GM12801 (cell line): ENCODE results near the gene FILIP1L.

ENCODE experiments used
- TF ChIP-seq, protein P1 (sequence below): IDR thresholded peaks from one replicate; pipeline ENCODE4 v1.5.1; 2011; ENCODE audit warnings: control low read depth; ENCODE audit not compliant: insufficient read length; ENCODE audit errors: extremely low read depth

Gene FILIP1L

GRCh38 chr3:100155128-100155527 is 40.8 kb upstream of the FILIP1L start:
- TF ChIP-seq, protein P1, sequence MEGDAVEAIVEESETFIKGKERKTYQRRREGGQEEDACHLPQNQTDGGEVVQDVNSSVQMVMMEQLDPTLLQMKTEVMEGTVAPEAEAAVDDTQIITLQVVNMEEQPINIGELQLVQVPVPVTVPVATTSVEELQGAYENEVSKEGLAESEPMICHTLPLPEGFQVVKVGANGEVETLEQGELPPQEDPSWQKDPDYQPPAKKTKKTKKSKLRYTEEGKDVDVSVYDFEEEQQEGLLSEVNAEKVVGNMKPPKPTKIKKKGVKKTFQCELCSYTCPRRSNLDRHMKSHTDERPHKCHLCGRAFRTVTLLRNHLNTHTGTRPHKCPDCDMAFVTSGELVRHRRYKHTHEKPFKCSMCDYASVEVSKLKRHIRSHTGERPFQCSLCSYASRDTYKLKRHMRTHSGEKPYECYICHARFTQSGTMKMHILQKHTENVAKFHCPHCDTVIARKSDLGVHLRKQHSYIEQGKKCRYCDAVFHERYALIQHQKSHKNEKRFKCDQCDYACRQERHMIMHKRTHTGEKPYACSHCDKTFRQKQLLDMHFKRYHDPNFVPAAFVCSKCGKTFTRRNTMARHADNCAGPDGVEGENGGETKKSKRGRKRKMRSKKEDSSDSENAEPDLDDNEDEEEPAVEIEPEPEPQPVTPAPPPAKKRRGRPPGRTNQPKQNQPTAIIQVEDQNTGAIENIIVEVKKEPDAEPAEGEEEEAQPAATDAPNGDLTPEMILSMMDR: no peak

GRCh38 chr3:100154171-100154570 is 39.9 kb upstream of the FILIP1L start:
- TF ChIP-seq, protein P1: no peak

DNA sequence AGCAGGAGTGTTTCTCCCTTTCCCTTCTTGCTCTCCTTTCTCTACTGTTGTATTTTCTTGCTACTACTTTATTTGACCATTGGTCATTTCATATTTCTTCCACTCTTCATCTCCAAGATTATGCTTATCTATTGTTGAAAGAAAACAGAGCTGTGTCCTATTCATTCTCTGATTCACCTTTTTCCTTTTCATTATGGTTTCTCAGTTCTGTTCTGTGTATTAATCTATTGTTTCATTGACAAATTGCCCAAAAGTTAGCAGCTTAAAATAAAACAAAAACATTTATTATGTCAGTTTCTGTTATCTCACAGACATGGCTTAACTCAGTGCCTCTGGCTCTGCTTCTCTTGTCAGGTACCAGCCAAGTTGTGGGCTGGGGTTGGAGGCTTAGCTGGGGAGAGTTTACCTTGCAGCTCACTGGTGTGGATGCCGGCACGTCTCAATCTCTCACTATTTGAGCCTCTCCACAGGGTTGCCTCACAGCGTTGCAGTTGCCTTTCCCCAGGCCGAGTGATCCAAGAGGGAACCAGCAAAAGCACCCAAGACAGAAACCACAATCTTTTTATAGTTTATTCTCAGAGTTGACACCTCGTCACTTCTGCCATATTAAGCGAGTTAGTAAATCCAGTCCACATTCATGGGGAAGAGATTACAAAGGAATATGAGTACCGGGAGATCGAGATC is 36.9 kb upstream of the FILIP1L start:
- TF ChIP-seq, protein P1: no peak

- TF ChIP-seq, protein P1: no peak
Observed at GRCh38 chr3:100150473-100150872, 36.2 kb upstream of the FILIP1L start.

- TF ChIP-seq, protein P1: no peak
Observed at GRCh38 chr3:100149713-100150415, 35.6 kb upstream of the FILIP1L start.

- TF ChIP-seq, protein P1: no peak
Observed at GRCh38 chr3:100149130-100149529, 34.8 kb upstream of the FILIP1L start.

- TF ChIP-seq, protein P1: no peak
Observed at GRCh38 chr3:100144255-100144866, 30.1 kb upstream of the FILIP1L start.
